ENCODE data around the gene REXO4.

DNA sequence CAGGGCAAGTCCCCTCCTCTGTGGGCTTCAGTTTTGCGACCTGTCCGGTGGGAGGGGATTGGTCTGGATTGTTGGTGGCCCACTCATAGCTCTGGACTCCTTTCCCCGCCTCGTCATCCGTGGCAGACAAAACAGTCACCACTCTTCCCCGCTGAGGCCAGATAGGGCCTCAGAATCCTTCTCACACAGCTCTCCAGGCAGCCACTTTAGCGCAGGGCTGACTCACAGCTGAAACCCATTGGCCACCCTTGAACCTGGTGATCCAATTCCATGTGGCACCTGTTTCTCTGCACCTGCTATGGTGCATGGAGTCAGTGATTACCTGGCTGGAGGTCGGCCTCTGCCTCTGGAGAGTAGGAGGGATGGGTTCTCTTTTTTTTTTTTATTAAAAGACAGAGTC, 26.2 kb upstream of the REXO4 start:
- TF ChIP-seq, protein P1, sequence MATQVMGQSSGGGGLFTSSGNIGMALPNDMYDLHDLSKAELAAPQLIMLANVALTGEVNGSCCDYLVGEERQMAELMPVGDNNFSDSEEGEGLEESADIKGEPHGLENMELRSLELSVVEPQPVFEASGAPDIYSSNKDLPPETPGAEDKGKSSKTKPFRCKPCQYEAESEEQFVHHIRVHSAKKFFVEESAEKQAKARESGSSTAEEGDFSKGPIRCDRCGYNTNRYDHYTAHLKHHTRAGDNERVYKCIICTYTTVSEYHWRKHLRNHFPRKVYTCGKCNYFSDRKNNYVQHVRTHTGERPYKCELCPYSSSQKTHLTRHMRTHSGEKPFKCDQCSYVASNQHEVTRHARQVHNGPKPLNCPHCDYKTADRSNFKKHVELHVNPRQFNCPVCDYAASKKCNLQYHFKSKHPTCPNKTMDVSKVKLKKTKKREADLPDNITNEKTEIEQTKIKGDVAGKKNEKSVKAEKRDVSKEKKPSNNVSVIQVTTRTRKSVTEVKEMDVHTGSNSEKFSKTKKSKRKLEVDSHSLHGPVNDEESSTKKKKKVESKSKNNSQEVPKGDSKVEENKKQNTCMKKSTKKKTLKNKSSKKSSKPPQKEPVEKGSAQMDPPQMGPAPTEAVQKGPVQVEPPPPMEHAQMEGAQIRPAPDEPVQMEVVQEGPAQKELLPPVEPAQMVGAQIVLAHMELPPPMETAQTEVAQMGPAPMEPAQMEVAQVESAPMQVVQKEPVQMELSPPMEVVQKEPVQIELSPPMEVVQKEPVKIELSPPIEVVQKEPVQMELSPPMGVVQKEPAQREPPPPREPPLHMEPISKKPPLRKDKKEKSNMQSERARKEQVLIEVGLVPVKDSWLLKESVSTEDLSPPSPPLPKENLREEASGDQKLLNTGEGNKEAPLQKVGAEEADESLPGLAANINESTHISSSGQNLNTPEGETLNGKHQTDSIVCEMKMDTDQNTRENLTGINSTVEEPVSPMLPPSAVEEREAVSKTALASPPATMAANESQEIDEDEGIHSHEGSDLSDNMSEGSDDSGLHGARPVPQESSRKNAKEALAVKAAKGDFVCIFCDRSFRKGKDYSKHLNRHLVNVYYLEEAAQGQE (IDR thresholded peaks at IDR 0.05): no peak
- TF ChIP-seq, protein P2, sequence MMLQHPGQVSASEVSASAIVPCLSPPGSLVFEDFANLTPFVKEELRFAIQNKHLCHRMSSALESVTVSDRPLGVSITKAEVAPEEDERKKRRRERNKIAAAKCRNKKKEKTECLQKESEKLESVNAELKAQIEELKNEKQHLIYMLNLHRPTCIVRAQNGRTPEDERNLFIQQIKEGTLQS (IDR thresholded peaks at IDR 0.05): no peak
- TF ChIP-seq, protein P3, sequence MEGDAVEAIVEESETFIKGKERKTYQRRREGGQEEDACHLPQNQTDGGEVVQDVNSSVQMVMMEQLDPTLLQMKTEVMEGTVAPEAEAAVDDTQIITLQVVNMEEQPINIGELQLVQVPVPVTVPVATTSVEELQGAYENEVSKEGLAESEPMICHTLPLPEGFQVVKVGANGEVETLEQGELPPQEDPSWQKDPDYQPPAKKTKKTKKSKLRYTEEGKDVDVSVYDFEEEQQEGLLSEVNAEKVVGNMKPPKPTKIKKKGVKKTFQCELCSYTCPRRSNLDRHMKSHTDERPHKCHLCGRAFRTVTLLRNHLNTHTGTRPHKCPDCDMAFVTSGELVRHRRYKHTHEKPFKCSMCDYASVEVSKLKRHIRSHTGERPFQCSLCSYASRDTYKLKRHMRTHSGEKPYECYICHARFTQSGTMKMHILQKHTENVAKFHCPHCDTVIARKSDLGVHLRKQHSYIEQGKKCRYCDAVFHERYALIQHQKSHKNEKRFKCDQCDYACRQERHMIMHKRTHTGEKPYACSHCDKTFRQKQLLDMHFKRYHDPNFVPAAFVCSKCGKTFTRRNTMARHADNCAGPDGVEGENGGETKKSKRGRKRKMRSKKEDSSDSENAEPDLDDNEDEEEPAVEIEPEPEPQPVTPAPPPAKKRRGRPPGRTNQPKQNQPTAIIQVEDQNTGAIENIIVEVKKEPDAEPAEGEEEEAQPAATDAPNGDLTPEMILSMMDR (IDR thresholded peaks at IDR 0.05; ENCODE audit: low read depth, low read length, missing input control): no peak
- no peak for TF ChIP-seq EGR1 (IDR thresholded peaks at IDR 0.05; ENCODE audit: low read depth in 2 of 2)
- TF ChIP-seq RAD21 (IDR thresholded peaks at IDR 0.05): no peak
- no peak for TF ChIP-seq TAF1 (conservative IDR thresholded peaks at IDR 0.05)
- no peak for TF ChIP-seq SP1 (IDR thresholded peaks at IDR 0.05)
- TF ChIP-seq FOXA1 (IDR thresholded peaks at IDR 0.05): no peak
- TF ChIP-seq YY1 (IDR thresholded peaks at IDR 0.05): no peak
- TF ChIP-seq, protein P4, sequence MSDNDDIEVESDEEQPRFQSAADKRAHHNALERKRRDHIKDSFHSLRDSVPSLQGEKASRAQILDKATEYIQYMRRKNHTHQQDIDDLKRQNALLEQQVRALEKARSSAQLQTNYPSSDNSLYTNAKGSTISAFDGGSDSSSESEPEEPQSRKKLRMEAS (IDR thresholded peaks at IDR 0.05): no peak
- TF ChIP-seq RXRA (IDR thresholded peaks at IDR 0.05): no peak
- no peak for TF ChIP-seq GABPA (IDR thresholded peaks at IDR 0.05 in 1 of 2, conservative IDR thresholded peaks at IDR 0.05 in 1 of 2)
- no peak for TF ChIP-seq JUND (IDR thresholded peaks at IDR 0.05)
